Right lobe of liver (tissue), 6 donors: ENCODE data around the gene SLC22A23. TPM values are rescaled to one million over a fixed set of nuclear protein-coding genes. Genes with fewer than 3 reads are reported as not detected.

ENCODE experiments used
- ATAC-seq, 4 donors: fragments of 200-7000 bp; cut with Tn5 transposase; one replicate each; pipeline ENCODE4 v1.9.1; 2020; ENCODE audit warnings: mild to moderate bottlenecking in 4 of 4, moderate library complexity in 4 of 4
- DNase-seq, 3 donors: peaks; one replicate each; pipeline ENCODE4 v3.0.0-alpha.2; 2020
- H3K27ac ChIP-seq, 3 donors: fragments of 200-600 bp; one replicate each; pipeline ENCODE4 v1.8.0; 2022
- H3K27me3 ChIP-seq, 2 donors: fragments of 200-600 bp; one replicate each; pipeline ENCODE4 v1.8.0; 2022
- H3K36me3 ChIP-seq, 4 donors: fragments of 200-600 bp; sonication (generic) in 1 of 4; one replicate each; pipeline versions ENCODE4 v1.5.1 to v1.8.0; 2017 to 2022; ENCODE audit warnings: control low read depth in 1 of 4
- H3K4me1 ChIP-seq, 4 donors: fragments of 200-600 bp; sonication (generic) in 1 of 4; one replicate each; pipeline versions ENCODE4 v1.5.1 to v1.8.0; 2017 to 2022; ENCODE audit warnings: control low read depth in 1 of 4
- H3K4me3 ChIP-seq, 3 donors: fragments of 200-600 bp; one replicate each; pipeline ENCODE4 v1.8.0; 2022
- H3K9me3 ChIP-seq, 4 donors: fragments of 200-600 bp; sonication (generic) in 1 of 4; one replicate each; pipeline versions ENCODE4 v1.5.1 to v1.8.0; 2017 to 2022; ENCODE audit warnings: control low read depth in 1 of 4
- POLR2A ChIP-seq: fragments of 450-650 bp; IDR thresholded peaks from one replicate; pipeline ENCODE4 v1.6.1; 2017; ENCODE audit warnings: antibody characterized with exemption, mild to moderate bottlenecking
- WGBS: methylation state at CpG from one replicate; pipeline ENCODE4 v1.1.6; 2018; ENCODE audit warnings: low coverage, low lambda C conversion rate; ENCODE audit not compliant: insufficient coverage; ENCODE audit errors: missing lambda C conversion rate; 5-methylcytosine and 5-hydroxymethylcytosine counted together
- intact Hi-C, 2 donors: fragments of 100-400 bp; cut with DNase I; formaldehyde crosslinking; loops; one replicate each; pipeline versions ENCODE4 v1.11.2 to v1.14.1; 2022
- total RNA-seq, 6 experiments: library from RNA; depleted of rRNA in 2 of 6; stranded (reverse); fragments of >200 nt in 2 of 6; fragmentation: NEBNext Ultra II Directional in 3 of 6; extraction: Animal tissue kit (Norgen Biotek cat#: 25700) in 3 of 6; gene quantifications; one replicate each; pipeline versions ENCODE4 v1.1.0 to v1.2.4, GENCODE V29; 2016 to 2023
- TF ChIP-seq, protein P1 (sequence below), 4 donors: fragments of 200-600 bp in 3 of 4; fragments of 450-650 bp in 1 of 4; IDR thresholded peaks; one replicate each; pipeline versions ENCODE4 v1.5.1 to v1.8.0; 2016 to 2022; ENCODE audit warnings: antibody characterized with exemption in 4 of 4, mild to moderate bottlenecking in 2 of 4
- donor health status: DM: no; HTN: yes; CAD: no.
- donor health status: DM: no; HTN: no; CAD: no.
- donor health status: DM: no; HTN: no; CAD: no.
- donor health status: DM: no; HTN: yes; CAD: no.
- donor health status: DM: no; HTN: yes; CAD: no.

SLC22A23 gene
- total RNA-seq, 6 experiments from 2014 or later = 11.7 to 27.6 (median 16.3) TPM

DNA sequence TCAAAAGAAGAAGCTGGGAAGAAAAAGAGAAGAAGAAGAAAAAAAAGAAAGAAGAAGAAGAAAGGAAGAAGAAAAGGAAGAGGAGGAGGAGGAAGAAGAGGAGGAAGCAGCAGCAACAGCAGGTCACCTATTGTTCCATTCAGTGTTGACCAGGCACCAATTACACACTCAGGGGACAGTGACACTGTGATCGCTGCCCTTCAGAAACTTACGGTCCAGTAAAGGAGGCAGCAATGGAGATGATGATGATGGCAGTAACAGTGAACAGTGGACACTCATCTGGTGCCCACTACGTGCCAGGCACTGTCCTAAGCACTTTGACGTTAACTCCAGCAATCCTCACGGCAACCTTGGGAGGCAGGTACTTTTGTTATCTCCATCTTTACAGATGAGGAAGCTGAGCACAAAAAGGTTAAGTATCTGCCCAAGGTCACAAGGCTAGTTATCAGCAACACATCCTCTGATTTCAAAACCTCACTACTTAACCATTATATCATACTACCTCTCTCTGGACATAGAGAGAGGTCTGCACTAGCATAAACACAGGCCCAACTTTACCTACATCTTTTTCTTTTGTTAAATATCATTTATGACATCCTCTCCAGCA, 83.2 kb downstream of the SLC22A23 start:
- H3K27me3 ChIP-seq = no peaks in the 10 kb centered on the region
- peaks cover 0 to 84% (median 26%) of the 10 kb centered on the region in 4 donors for H3K4me1 ChIP-seq
- intact Hi-C loops = no loop called here
- peak in 3 of 4 donors; percentile 9 to 26 (median 9) for ATAC-seq
- DNase-seq = no peak
- no peaks in the 10 kb centered on the region for H3K36me3 ChIP-seq
- 52% methylated on average over 3 of the region's 5 CpGs for WGBS
- no peak overlapping the region for H3K4me3 ChIP-seq
- peak overlapping the region in 1 of 3 donors; percentile 86 for H3K27ac ChIP-seq
- no peaks in the 10 kb centered on the region for H3K9me3 ChIP-seq
- TF ChIP-seq, protein P1, sequence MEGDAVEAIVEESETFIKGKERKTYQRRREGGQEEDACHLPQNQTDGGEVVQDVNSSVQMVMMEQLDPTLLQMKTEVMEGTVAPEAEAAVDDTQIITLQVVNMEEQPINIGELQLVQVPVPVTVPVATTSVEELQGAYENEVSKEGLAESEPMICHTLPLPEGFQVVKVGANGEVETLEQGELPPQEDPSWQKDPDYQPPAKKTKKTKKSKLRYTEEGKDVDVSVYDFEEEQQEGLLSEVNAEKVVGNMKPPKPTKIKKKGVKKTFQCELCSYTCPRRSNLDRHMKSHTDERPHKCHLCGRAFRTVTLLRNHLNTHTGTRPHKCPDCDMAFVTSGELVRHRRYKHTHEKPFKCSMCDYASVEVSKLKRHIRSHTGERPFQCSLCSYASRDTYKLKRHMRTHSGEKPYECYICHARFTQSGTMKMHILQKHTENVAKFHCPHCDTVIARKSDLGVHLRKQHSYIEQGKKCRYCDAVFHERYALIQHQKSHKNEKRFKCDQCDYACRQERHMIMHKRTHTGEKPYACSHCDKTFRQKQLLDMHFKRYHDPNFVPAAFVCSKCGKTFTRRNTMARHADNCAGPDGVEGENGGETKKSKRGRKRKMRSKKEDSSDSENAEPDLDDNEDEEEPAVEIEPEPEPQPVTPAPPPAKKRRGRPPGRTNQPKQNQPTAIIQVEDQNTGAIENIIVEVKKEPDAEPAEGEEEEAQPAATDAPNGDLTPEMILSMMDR (IDR thresholded peaks at IDR 0.05) = no peak
- TF ChIP-seq POLR2A = no peak

DNA sequence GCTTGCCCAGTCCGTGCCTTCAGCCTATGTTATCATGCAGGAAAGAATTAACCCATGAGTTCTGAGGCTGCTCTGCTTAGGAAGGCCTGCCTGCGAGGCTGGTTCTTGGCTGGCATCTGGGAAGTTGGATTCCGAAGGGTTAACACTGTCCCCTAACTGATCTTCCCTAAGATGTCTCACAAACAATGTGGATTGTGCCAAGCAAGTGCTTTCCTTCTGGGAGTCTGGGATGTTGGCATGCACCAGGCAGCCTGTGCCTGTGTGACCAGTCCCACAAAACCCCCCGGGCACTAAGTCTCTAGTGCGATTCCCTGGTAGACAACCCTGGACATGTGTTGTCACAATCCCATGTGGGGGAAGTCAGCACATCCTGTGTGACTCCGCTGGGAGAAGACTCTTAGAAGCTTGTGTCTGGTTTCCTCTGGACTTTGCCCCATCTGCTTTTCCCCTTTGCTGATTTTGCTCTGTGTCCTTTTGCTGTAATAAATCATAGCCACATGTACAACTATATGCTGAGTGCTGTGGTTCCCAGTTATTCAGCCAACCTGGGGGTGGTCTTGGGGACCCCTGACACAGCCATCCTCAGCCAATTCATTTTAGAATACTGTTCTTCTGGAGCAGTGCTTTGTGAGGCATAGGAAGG, 83.8 kb downstream of the SLC22A23 start:
- Histone ChIP-seq H3K4me3 (no peak overlapping the region), H3K27me3 (no peaks in the 10 kb centered on the region), H3K9me3 (no peaks in the 10 kb centered on the region), H3K27ac (peak overlapping the region in 2 of 3 donors; percentile 26 to 86), H3K4me1 (peaks cover 0 to 84% (median 22%) of the 10 kb centered on the region in 4 donors), H3K36me3 (no peaks in the 10 kb centered on the region)
- no peak for DNase-seq
- 31% methylated on average over 2 of the region's 6 CpGs for WGBS
- TF ChIP-seq POLR2A = peak; percentile 25
- TF ChIP-seq, protein P1 (IDR thresholded peaks at IDR 0.05) = no peak
- ATAC-seq = peak; percentile 37 to 68 (median 49)
- intact Hi-C loops = no loop called here

DNA sequence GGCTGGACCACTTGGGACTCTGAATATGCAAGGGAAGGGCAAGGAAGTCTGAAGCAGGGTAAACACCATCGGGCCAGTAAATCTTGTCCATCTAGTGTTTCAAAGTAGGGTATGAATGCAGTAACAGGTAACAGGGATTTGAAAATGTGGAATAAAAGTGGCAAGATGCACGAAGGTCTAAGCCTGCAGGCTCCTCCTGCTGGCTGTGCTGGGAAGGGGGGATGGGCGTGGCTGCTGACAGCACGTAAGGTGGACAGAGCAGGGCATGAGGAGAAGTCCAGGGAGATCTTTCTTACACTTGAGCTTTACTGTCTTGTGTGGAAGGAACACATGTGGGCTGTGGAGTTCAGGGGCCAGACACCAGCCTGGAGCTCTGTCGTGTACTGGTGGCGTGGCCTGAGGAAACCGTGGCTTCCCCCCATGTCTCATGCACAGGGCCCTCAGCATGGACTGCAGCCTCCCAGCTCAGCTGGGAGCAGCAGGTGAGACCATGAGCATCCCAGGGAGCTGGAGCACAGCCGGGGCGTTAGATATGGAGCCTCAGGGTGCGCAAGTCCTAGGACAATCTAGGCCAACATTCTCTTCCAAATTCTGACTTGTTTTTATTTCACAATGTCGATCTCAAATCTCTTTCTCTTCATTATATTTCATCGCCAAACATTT, 84.5 kb downstream of the SLC22A23 start:
- H3K9me3 ChIP-seq = no peaks in the 10 kb centered on the region
- TF ChIP-seq, protein P1 (IDR thresholded peaks at IDR 0.05) = no peak
- no peak for TF ChIP-seq POLR2A
- DNase-seq (no peak), ATAC-seq (no peak)
- intact Hi-C loops = no loop called here
- peak overlapping the region in 1 of 3 donors; percentile 86 for H3K27ac ChIP-seq
- H3K27me3 ChIP-seq = no peaks in the 10 kb centered on the region
- no peak overlapping the region for H3K4me3 ChIP-seq
- 72% methylated on average over 9 of the region's 12 CpGs for WGBS
- no peaks in the 10 kb centered on the region for H3K36me3 ChIP-seq
- H3K4me1 ChIP-seq = peaks cover 0 to 84% (median 24%) of the 10 kb centered on the region in 4 donors

DNA sequence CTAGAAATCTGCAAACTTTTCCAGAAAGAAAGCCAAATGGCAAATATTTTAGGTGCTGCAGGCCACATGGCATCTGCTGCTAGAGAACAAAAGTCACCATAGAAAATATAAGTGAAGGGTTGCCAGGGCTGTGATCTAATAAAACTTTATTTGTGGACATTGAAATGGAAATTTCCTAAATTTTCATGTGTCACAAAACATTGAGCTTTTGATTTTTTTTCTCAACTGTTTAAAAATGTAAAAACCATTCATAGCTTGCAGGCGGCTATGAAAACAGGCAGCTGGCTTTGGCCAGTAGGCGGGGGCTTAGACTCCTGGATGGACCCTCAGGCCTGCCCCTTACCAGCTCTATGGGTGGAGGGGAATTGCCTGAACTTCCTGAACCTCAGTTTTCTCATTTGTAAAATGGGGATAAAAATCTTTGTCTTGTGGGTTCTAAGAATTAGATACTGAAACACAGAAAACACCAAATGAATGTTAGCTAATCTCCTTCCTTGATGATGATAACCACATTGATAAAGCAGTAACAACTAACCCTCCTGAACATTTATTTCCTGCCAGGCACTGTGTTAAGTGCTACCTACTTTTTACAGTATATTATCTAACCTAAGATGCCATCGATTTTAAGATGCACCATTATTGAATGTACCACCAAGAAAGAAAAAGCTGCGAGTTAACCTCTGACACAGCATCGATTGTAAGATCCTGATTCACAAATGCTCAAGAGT, 85.5 kb downstream of the SLC22A23 start:
- no peak overlapping the region for H3K4me3 ChIP-seq
- no peak for TF ChIP-seq POLR2A
- TF ChIP-seq, protein P1 (IDR thresholded peaks at IDR 0.05) = no peak
- 80% methylated on average over 5 of the region's 5 CpGs for WGBS
- ATAC-seq = peak in 1 of 4 donors; percentile 3
- H3K9me3 ChIP-seq = no peaks in the 10 kb centered on the region
- H3K4me1 ChIP-seq = peaks cover 0 to 83% (median 28%) of the 10 kb centered on the region in 4 donors
- intact Hi-C loops = no loop called here
- H3K27me3 ChIP-seq = no peaks in the 10 kb centered on the region
- H3K36me3 ChIP-seq = no peaks in the 10 kb centered on the region
- no peak for DNase-seq
- H3K27ac ChIP-seq = peak overlapping the region in 1 of 3 donors; percentile 86
